ENCODE data around the gene LUC7L3. TPM values are rescaled to one million over a fixed set of nuclear protein-coding genes. Genes with fewer than 3 reads are reported as not detected.

LUC7L3 gene
- total and polyA plus RNA-seq, 2 of the 13 experiments (the other 11 are each of a cell fraction or from before 2014, with no cell fraction given) = 108 to 120 TPM

GRCh38 chr17:50708050-50709000, 11.1 kb upstream of the LUC7L3 start (continued):
- TF ChIP-seq ZNF362 (CRISPR knock-in tag; IDR thresholded peaks at IDR 0.05; ENCODE audit: borderline replicate concordance) = no peak
- no peak for TF ChIP-seq ZNF770 (CRISPR knock-in tag; IDR thresholded peaks at IDR 0.05)
- TF ChIP-seq, protein P1, sequence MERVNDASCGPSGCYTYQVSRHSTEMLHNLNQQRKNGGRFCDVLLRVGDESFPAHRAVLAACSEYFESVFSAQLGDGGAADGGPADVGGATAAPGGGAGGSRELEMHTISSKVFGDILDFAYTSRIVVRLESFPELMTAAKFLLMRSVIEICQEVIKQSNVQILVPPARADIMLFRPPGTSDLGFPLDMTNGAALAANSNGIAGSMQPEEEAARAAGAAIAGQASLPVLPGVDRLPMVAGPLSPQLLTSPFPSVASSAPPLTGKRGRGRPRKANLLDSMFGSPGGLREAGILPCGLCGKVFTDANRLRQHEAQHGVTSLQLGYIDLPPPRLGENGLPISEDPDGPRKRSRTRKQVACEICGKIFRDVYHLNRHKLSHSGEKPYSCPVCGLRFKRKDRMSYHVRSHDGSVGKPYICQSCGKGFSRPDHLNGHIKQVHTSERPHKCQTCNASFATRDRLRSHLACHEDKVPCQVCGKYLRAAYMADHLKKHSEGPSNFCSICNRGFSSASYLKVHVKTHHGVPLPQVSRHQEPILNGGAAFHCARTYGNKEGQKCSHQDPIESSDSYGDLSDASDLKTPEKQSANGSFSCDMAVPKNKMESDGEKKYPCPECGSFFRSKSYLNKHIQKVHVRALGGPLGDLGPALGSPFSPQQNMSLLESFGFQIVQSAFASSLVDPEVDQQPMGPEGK (CRISPR knock-in tag; IDR thresholded peaks at IDR 0.05) = no peak
- TF ChIP-seq ZNF205 (CRISPR knock-in tag; IDR thresholded peaks at IDR 0.05) = peak; percentile 18; the same call in 1 of the 2 replicates
- TF ChIP-seq HDAC2 (CRISPR knock-in tag; IDR thresholded peaks at IDR 0.05) = no peak
- TF ChIP-seq YY1 (IDR thresholded peaks at IDR 0.05; ENCODE audit: insufficient read depth, insufficient replicate concordance, low read depth, low read length) = no peak
- no peak for TF ChIP-seq ZXDC (CRISPR knock-in tag; IDR thresholded peaks at IDR 0.05)
- no peak for TF ChIP-seq CREB1 (IDR thresholded peaks at IDR 0.05)
- 0 out of 2 replicates have a peak, but pooled peaks have one; percentile 40 for TF ChIP-seq CREB1 (CRISPR knock-in tag; IDR thresholded peaks at IDR 0.05)
- no peak for TF ChIP-seq KDM5B (CRISPR knock-in tag; IDR thresholded peaks at IDR 0.05; ENCODE audit: borderline replicate concordance)
- no peak for TF ChIP-seq HNF4A (CRISPR knock-in tag; IDR thresholded peaks at IDR 0.05)
- no peak for TF ChIP-seq FOXO1 (CRISPR knock-in tag; IDR thresholded peaks at IDR 0.05)
- TF ChIP-seq SIX4 (CRISPR knock-in tag; IDR thresholded peaks at IDR 0.05) = no peak
- no peak for TF ChIP-seq ZNF580 (CRISPR knock-in tag; IDR thresholded peaks at IDR 0.05; ENCODE audit: borderline replicate concordance, low read depth)
- no peak for TF ChIP-seq ZFP36 (IDR thresholded peaks at IDR 0.05; ENCODE audit: borderline replicate concordance, low read depth, low read length, partially characterized antibody)
- no peak; the same call in 1 of the 2 replicates for TF ChIP-seq PRDM4 (CRISPR knock-in tag; IDR thresholded peaks at IDR 0.05; ENCODE audit: borderline replicate concordance)
- TF ChIP-seq ZNF749 (CRISPR knock-in tag; IDR thresholded peaks at IDR 0.05; ENCODE audit: borderline replicate concordance) = no peak; the same call in 1 of the 2 replicates
